Pancreas (tissue), 10 donors: ENCODE data around the gene TMEM95. TPM values are rescaled to one million over a fixed set of nuclear protein-coding genes. Genes with fewer than 3 reads are reported as not detected.
A peak's percentile ranks its signal among the peaks of the same experiment; 100 is the strongest.

Source experiments
- ATAC-seq, 4 donors: fragments of 200-7000 bp; cut with Tn5 transposase; one replicate each; pipeline versions ENCODE4 v1.8.0 to v1.9.1; 2020; ENCODE audit warnings: mild to moderate bottlenecking in 4 of 4, moderate library complexity in 4 of 4
- DNase-seq, 6 donors: peaks; one replicate each; pipeline ENCODE4 v3.0.0-alpha.2; 2020
- FAIRE-seq: peaks from 2 replicates; lab custom pipeline; 2012; peaks lifted over from hg19 to GRCh38; lab: Jason Lieb, UNC
- H3K27ac ChIP-seq, 4 donors: fragments of 200-600 bp; sonication (generic); 1 replicate in 3 of 4; 2 replicates in 1 of 4; pipeline versions ENCODE4 v1.5.0 to v1.8.0; 2020
- H3K27me3 ChIP-seq, 4 donors: fragments of 200-600 bp; one replicate each; pipeline ENCODE4 v1.8.0; 2021
- H3K36me3 ChIP-seq, 3 donors: fragments of 200-600 bp; sonication (generic) in 1 of 3; one replicate each; pipeline versions ENCODE4 v1.5.0 to v1.8.0; 2020 to 2021
- H3K4me1 ChIP-seq, 3 donors: fragments of 200-600 bp; one replicate each; pipeline ENCODE4 v1.8.0; 2021
- H3K4me3 ChIP-seq, 4 donors: fragments of 200-600 bp; sonication (generic) in 2 of 4; one replicate each; pipeline versions ENCODE4 v1.5.0 to v1.8.0; 2020 to 2021
- H3K9me3 ChIP-seq, 4 donors: fragments of 200-600 bp; one replicate each; pipeline ENCODE4 v1.8.0; 2021
- CTCF ChIP-seq, 4 donors: fragments of 200-600 bp; sonication (generic) in 3 of 4; IDR thresholded peaks; one replicate each; pipeline versions ENCODE4 v1.5.0 to v1.8.0; 2021; ENCODE audit warnings: antibody characterized with exemption in 4 of 4
- WGBS, 2 donors: extraction: QIAGEN DNeasy Blood & Tissue Kit; methylation state at CpG; one replicate each; pipeline ENCODE4 v1.1.7; 2013; 5-methylcytosine and 5-hydroxymethylcytosine counted together
- intact Hi-C, 3 donors: fragments of 100-400 bp; cut with DNase I; formaldehyde crosslinking; loops; one replicate each; pipeline versions ENCODE4 v1.11.1 to v1.14.2; 2022
- polyA plus RNA-seq, 2 donors: library from polyadenylated mRNA; stranded (reverse); fragments of 200-250 nt; gene quantifications; one replicate each; pipeline ENCODE4 v1.2.3, GENCODE V29; 2013
- total RNA-seq, 6 donors: library from RNA; stranded (reverse); fragmentation: NEBNext Ultra II Directional in 4 of 6; extraction: Animal tissue kit (Norgen Biotek cat#: 25700) in 4 of 6; gene quantifications; one replicate each; pipeline versions ENCODE4 v1.2.1 to v1.2.4, GENCODE V29; 2021 to 2023
- donor health status: healthy with polysubstance abuse.
- donor health status: DM: no; HTN: no; CAD: no; lungs with moderate emphysema.
- donor health status: DM: no; HTN: no; CAD: no.
- donor health status: control.
- donor health status: control.
- donor health status: Bipolar disorder and iron deficiency.
- donor health status: DM: yes; HTN: yes; CAD: no.
- donor health status: DM: no; HTN: no; CAD: no.
- donor health status: DM: no; HTN: no; CAD: no.
- donor health status: DM: yes; HTN: yes; CAD: no.

The TMEM95 gene
- total and polyA plus RNA-seq, 8 donors = not detected

GRCh38 chr17:7394452-7395191 lies 39.7 kb downstream of the TMEM95 start, which contains the start of gene PLSCR3:
TSS of gene PLSCR3 (minus strand) at chr17:7394525. CDS start at chr17:7394110, 415 bp downstream.
- Histone ChIP-seq H3K27me3 (no peaks in the 10 kb centered on the region), H3K36me3 (no peaks in the 10 kb centered on the region), H3K27ac (peak within 1 kb of the TSS; percentile 85 to 94 (median 91)), H3K4me3 (peak within 1 kb of the TSS; percentile 63 to 82 (median 71)), H3K4me1 (peaks cover 0 to 9% (median 0%) of the 10 kb centered on the region in 3 donors), H3K9me3 (no peaks in the 10 kb centered on the region)
- intact Hi-C loops = no loop called here
- TF ChIP-seq CTCF (IDR thresholded peaks at IDR 0.05) = peak in 1 of 4 donors; percentile 21
- ATAC-seq (peak; percentile 92 to 97 (median 94)), DNase-seq (peak; percentile 83 to 94 (median 90)), FAIRE-seq (no peak)
- 0 to 1% methylated on average over 40 to 71 of the region's 71 CpGs for whole genome bisulfite sequencing, 2 donors

- 93 to 95% methylated on average over 4 of the region's 4 CpGs for WGBS, 2 donors
- FAIRE-seq (no peak), ATAC-seq (no peak), DNase-seq (peak in 1 of 6 donors; percentile 11)
- H3K27ac ChIP-seq = no peak overlapping the region
- no peaks in the 10 kb centered on the region for H3K9me3 ChIP-seq
- no peaks in the 10 kb centered on the region for H3K36me3 ChIP-seq
- intact Hi-C loops = no loop called here
- no peaks in the 10 kb centered on the region for H3K27me3 ChIP-seq
- TF ChIP-seq CTCF (IDR thresholded peaks at IDR 0.05) = no peak
- no peak overlapping the region for H3K4me3 ChIP-seq
- peaks cover 0 to 9% (median 0%) of the 10 kb centered on the region in 3 donors for H3K4me1 ChIP-seq
Measured at GRCh38 chr17:7396147-7396546, 41.2 kb downstream of the TMEM95 start.

GRCh38 chr17:7398612-7399011 lies 43.7 kb downstream of the TMEM95 start:
- no peaks in the 10 kb centered on the region for H3K27me3 ChIP-seq
- FAIRE-seq = no peak
- no peaks in the 10 kb centered on the region for H3K36me3 ChIP-seq
- no peaks in the 10 kb centered on the region for H3K9me3 ChIP-seq
- intact Hi-C loops = no loop called here
- no peak for DNase-seq
- H3K4me3 ChIP-seq = no peak overlapping the region
- TF ChIP-seq CTCF (IDR thresholded peaks at IDR 0.05) = no peak
- no peak overlapping the region for H3K27ac ChIP-seq
- no peak for ATAC-seq
- peaks cover 2 to 18% (median 8%) of the 10 kb centered on the region in 3 donors for H3K4me1 ChIP-seq
- WGBS, 2 donors = 79 to 81% methylated on average over 2 of the region's 2 CpGs

- H3K4me3 ChIP-seq = peak overlapping the region; percentile 39 to 69 (median 58)
- no peak for FAIRE-seq
- ATAC-seq = peak; percentile 0 to 5 (median 2)
- peak overlapping the region; percentile 70 to 88 (median 85) for H3K27ac ChIP-seq
- peaks cover 2 to 10% (median 8%) of the 10 kb centered on the region in 3 donors for H3K4me1 ChIP-seq
- TF ChIP-seq CTCF (IDR thresholded peaks at IDR 0.05) = no peak
- intact Hi-C loops = no loop called here
- peak in 5 of 6 donors; percentile 50 to 77 (median 66) for DNase-seq
- no peaks in the 10 kb centered on the region for H3K27me3 ChIP-seq
- H3K9me3 ChIP-seq = no peaks in the 10 kb centered on the region
- no peaks in the 10 kb centered on the region for H3K36me3 ChIP-seq
- 8 to 10% methylated on average over 15 to 16 of the region's 16 CpGs for WGBS, 2 donors
Measured at GRCh38 chr17:7403043-7403726, 48.2 kb downstream of the TMEM95 start.
